HCT116 (cell line): ENCODE data around the gene IL1R2. TPM values are rescaled to one million over a fixed set of nuclear protein-coding genes. Genes with fewer than 3 reads are reported as not detected.

Source experiments
- ATAC-seq: fragments of 200-7000 bp; cut with Tn5 transposase; 2 replicates; pipeline ENCODE4 v1.9.1; 2020; ENCODE audit warnings: mild to moderate bottlenecking, moderate library complexity
- BruUV-seq: library from RNA; stranded (reverse); fragments of 400-500 nt; replicated peaks from 2 replicates; lab custom pipeline; 2021; lab: Mats Ljungman, UMichigan
- CTCF ChIA-PET: fragments of 300-600 bp; sonication (Branson Sonifier 250); formaldehyde crosslinking; loops from one replicate; lab custom pipeline; 2021; ENCODE audit warnings: antibody characterized with exemption; lab: Charles Lee
- POLR2A ChIA-PET: fragments of 300-600, 350-600 bp; sonication (Branson Sonifier 250); formaldehyde crosslinking; loops from one replicate; lab custom pipeline; 2021; ENCODE audit warnings: antibody characterized with exemption; lab: Charles Lee
- RAD21 ChIA-PET, 2 experiments: fragments of 300-600 bp; sonication (Branson Sonifier 250); formaldehyde crosslinking; loops; one replicate each; lab custom pipeline; 2023; ENCODE audit warnings: low total read pairs in 2 of 2; ENCODE audit not compliant: uncharacterized antibody in 2 of 2, unreplicated experiment in 2 of 2, low non-redundant PET in 1 of 2; lab: Charles Lee
- DNase-seq: peaks from one replicate; pipeline ENCODE4 v3.0.0-alpha.2; 2010; ENCODE audit warnings: low read depth, low spot score
- H2AFZ ChIP-seq: fragments of 200-600 bp; shearing (Covaris generic), sonication (generic); 2 replicates; pipeline ENCODE4 v1.6.1; 2017; ENCODE audit warnings: low read depth, mixed run types, mixed read lengths, antibody characterized with exemption, low read length; ENCODE audit not compliant: poor library complexity, severe bottlenecking
- H3K27ac ChIP-seq: 2 replicates; pipeline ENCODE4 v1.5.1; 2012; ENCODE audit warnings: low read depth, low read length
- H3K27me3 ChIP-seq: fragments of 200-600 bp; sonication (generic); 2 replicates; pipeline ENCODE4 v1.6.1; 2016; ENCODE audit warnings: mixed run types, low read length, mixed read lengths; ENCODE audit not compliant: insufficient read depth
- H3K36me3 ChIP-seq, 2 experiments: fragments of 200-500 bp in 1 of 2; fragments of 200-600 bp in 1 of 2; sonication (Bioruptor generic) in 1 of 2; sonication (generic) in 1 of 2; 2 replicates each; pipeline versions ENCODE4 v1.5.1 to v1.6.1; 2014 to 2016; ENCODE audit warnings: low read length in 2 of 2, inconsistent platforms in 1 of 2, mixed read lengths in 1 of 2, mixed run types in 1 of 2; ENCODE audit not compliant: insufficient read depth in 2 of 2, control insufficient read depth in 1 of 2
- H3K4me1 ChIP-seq, 2 experiments: fragments of 200-600 bp in 1 of 2; sonication (generic) in 1 of 2; 2 replicates each; pipeline versions ENCODE4 v1.5.1 to v1.6.1; 2012 to 2017; ENCODE audit warnings: low read length in 2 of 2, inconsistent platforms in 1 of 2, mild to moderate bottlenecking in 1 of 2, mixed read lengths in 1 of 2, mixed run types in 1 of 2, moderate library complexity in 1 of 2; ENCODE audit not compliant: insufficient read depth in 2 of 2, control insufficient read depth in 1 of 2
- H3K4me2 ChIP-seq: fragments of 200-600 bp; sonication (generic); 2 replicates; pipeline ENCODE4 v1.6.1; 2017; ENCODE audit warnings: mixed run types, low read length, mixed read lengths
- H3K4me3 ChIP-seq, 2 experiments: fragments of 200-600 bp in 1 of 2; sonication (generic) in 1 of 2; replicated peaks in 1 of 2; 2 replicates each; pipeline ENCODE4 v1.5.1; 2011 to 2016; ENCODE audit warnings: low read length in 2 of 2, control low read depth in 1 of 2, low read depth in 1 of 2, mild to moderate bottlenecking in 1 of 2, mixed read lengths in 1 of 2, mixed run types in 1 of 2
- H3K79me2 ChIP-seq: fragments of 200-600 bp; sonication (generic); 2 replicates; pipeline ENCODE4 v1.6.1; 2017; ENCODE audit warnings: mild to moderate bottlenecking, mixed run types, low read length, moderate library complexity, mixed read lengths; ENCODE audit not compliant: insufficient read depth
- H3K9ac ChIP-seq: fragments of 200-600 bp; sonication (generic); 2 replicates; pipeline ENCODE4 v1.6.1; 2016; ENCODE audit warnings: low read length, mixed read lengths
- H3K9me2 ChIP-seq: fragments of 200-600 bp; sonication (generic), shearing (Covaris generic); 2 replicates; pipeline ENCODE4 v1.6.1; 2017; ENCODE audit warnings: mixed run types, mild to moderate bottlenecking, moderate library complexity; ENCODE audit not compliant: insufficient read depth
- H3K9me3 ChIP-seq, 2 experiments: fragments of 200-500 bp in 1 of 2; fragments of 200-600 bp in 1 of 2; sonication (Bioruptor generic) in 1 of 2; sonication (generic) in 1 of 2; 2 replicates each; pipeline ENCODE4 v1.6.1; 2014 to 2017; ENCODE audit warnings: low read length in 2 of 2, mixed read lengths in 2 of 2, inconsistent platforms in 1 of 2, low read depth in 1 of 2, mild to moderate bottlenecking in 1 of 2, mixed run types in 1 of 2, moderate library complexity in 1 of 2; ENCODE audit not compliant: control insufficient read depth in 1 of 2, insufficient read depth in 1 of 2
- H4K20me1 ChIP-seq: fragments of 200-600 bp; sonication (generic), shearing (Covaris generic); 2 replicates; pipeline ENCODE4 v1.6.1; 2017; ENCODE audit warnings: mixed run types, mild to moderate bottlenecking, moderate library complexity; ENCODE audit not compliant: insufficient read depth
- ATF3 ChIP-seq: IDR thresholded peaks from 2 replicates; pipeline ENCODE4 v1.6.1; 2012
- CEBPB ChIP-seq: IDR thresholded peaks from 2 replicates; pipeline ENCODE4 v1.6.1; 2012; ENCODE audit warnings: low read depth
- CTCF ChIP-seq, 3 experiments: fragments of 200-600 bp in 1 of 3; sonication (generic) in 1 of 3; IDR thresholded peaks in 2 of 3; conservative IDR thresholded peaks in 1 of 3; 2 replicates each; pipeline ENCODE4 v1.5.1; 2012 to 2017; ENCODE audit warnings: low read depth in 2 of 3, low read length in 2 of 3, antibody characterized with exemption in 1 of 3, borderline replicate concordance in 1 of 3, control low read depth in 1 of 3, mild to moderate bottlenecking in 1 of 3, mixed read lengths in 1 of 3, mixed run types in 1 of 3, moderate library complexity in 1 of 3; ENCODE audit not compliant: insufficient read depth in 1 of 3
- EGR1 ChIP-seq: IDR thresholded peaks from 2 replicates; pipeline ENCODE4 v1.6.1; 2012; ENCODE audit warnings: low read depth
- ELF1 ChIP-seq: IDR thresholded peaks from 2 replicates; pipeline ENCODE4 v1.6.1; 2012; ENCODE audit warnings: low read depth, borderline replicate concordance
- EZH2phosphoT487 ChIP-seq: fragments of 200-600 bp; IDR thresholded peaks from 2 replicates; pipeline ENCODE4 v1.6.1; 2018; ENCODE audit warnings: antibody characterized with exemption, borderline replicate concordance
- FOSL1 ChIP-seq: IDR thresholded peaks from 2 replicates; pipeline ENCODE4 v1.6.1; 2012; ENCODE audit warnings: low read depth
- MAX ChIP-seq: IDR thresholded peaks from 2 replicates; pipeline ENCODE4 v1.6.1; 2012
- POLR2A ChIP-seq: IDR thresholded peaks from 2 replicates; pipeline ENCODE4 v1.7.0; 2011; ENCODE audit warnings: borderline replicate concordance; ENCODE audit not compliant: insufficient read depth, insufficient read length; ENCODE audit errors: extremely low read depth
- POLR2AphosphoS5 ChIP-seq: IDR thresholded peaks from 2 replicates; pipeline ENCODE4 v1.6.1; 2011; ENCODE audit warnings: mild to moderate bottlenecking, low read depth, low read length, moderate library complexity
- RAD21 ChIP-seq: IDR thresholded peaks from 2 replicates; pipeline ENCODE4 v1.6.1; 2012; ENCODE audit warnings: low read depth, mild to moderate bottlenecking
- REST ChIP-seq: IDR thresholded peaks from 2 replicates; pipeline ENCODE4 v1.6.1; 2012; ENCODE audit warnings: low read depth
- SIN3A ChIP-seq: IDR thresholded peaks from 2 replicates; pipeline ENCODE4 v1.6.1; 2012; ENCODE audit warnings: low read depth
- SRF ChIP-seq: IDR thresholded peaks from 2 replicates; pipeline ENCODE4 v1.6.1; 2012; ENCODE audit warnings: low read depth
- TCF7L2 ChIP-seq: IDR thresholded peaks from 2 replicates; pipeline ENCODE4 v1.7.0; 2011; ENCODE audit warnings: borderline replicate concordance, inconsistent platforms; ENCODE audit not compliant: insufficient read depth, insufficient read length; ENCODE audit errors: extremely low read depth
- YY1 ChIP-seq: IDR thresholded peaks from 2 replicates; pipeline ENCODE4 v1.6.1; 2011; ENCODE audit warnings: low read length, low read depth, moderate library complexity, mild to moderate bottlenecking; ENCODE audit not compliant: insufficient replicate concordance; ENCODE audit errors: extremely low read depth
- intact Hi-C: fragments of 100-400 bp; cut with micrococcal nuclease; formaldehyde crosslinking; loops from 2 replicates; pipeline ENCODE4 v1.10.0; 2022
- total RNA-seq: library from RNA; stranded (reverse); gene quantifications from one replicate; pipeline ENCODE4 v1.2.1, GENCODE V29; 2021; ENCODE audit not compliant: unreplicated experiment

The IL1R2 gene
- total RNA-seq, 1 experiment from 2014 or later = 0.52 TPM

GRCh38 chr2:102040229-102040628, 48.5 kb downstream of the IL1R2 start:
- no peak for TF ChIP-seq POLR2A
- TF ChIP-seq RAD21 = no peak
- TF ChIP-seq MAX = no peak
- no peak for TF ChIP-seq FOSL1
- TF ChIP-seq SRF = no peak
- TF ChIP-seq ATF3 = no peak
- no peak for TF ChIP-seq POLR2AphosphoS5
- no peak for TF ChIP-seq YY1
- no peak for TF ChIP-seq EZH2phosphoT487
- TF ChIP-seq ELF1 = no peak
- TF ChIP-seq REST = no peak
- no peak for TF ChIP-seq SIN3A
- no peak for TF ChIP-seq TCF7L2
- TF ChIP-seq EGR1 = no peak
- TF ChIP-seq CEBPB = no peak
- no peak for TF ChIP-seq CTCF (IDR thresholded peaks at IDR 0.05 in 2 of 3, conservative IDR thresholded peaks at IDR 0.05 in 1 of 3; ENCODE audit: borderline replicate concordance in 1 of 3, insufficient read depth in 1 of 3, low read depth in 2 of 3, low read length in 2 of 3)
- Histone ChIP-seq H3K9ac (no peak overlapping the region), H3K27me3 (peaks cover 24% of the 10 kb centered on the region; the same call in 1 of the 2 replicates), H3K79me2 (no peaks in the 10 kb centered on the region), H4K20me1 (no peaks in the 10 kb centered on the region), H3K4me3 (no peak overlapping the region), H3K4me2 (no peak overlapping the region), H3K9me2 (no peaks in the 10 kb centered on the region), H3K36me3 (no peaks in the 10 kb centered on the region), H3K4me1 (no peaks in the 10 kb centered on the region), H3K27ac (no peak overlapping the region), H2AFZ (no peak overlapping the region), H3K9me3 (no peaks in the 10 kb centered on the region)
- intact Hi-C loops = no loop called here
- ChIA-PET POLR2A (no interaction called here), RAD21 (no interaction called here), CTCF (interaction anchor here (1.4 kb wide), 1 partner anchor 200 kb away, joined by 3 read pairs; no protein-coding TSS in a partner anchor)
- BruUV-seq = no TSS peak
- ATAC-seq = no peak
- no peak for DNase-seq
